Esophagus muscularis mucosa (tissue), 4 donors: Measurements from ENCODE around the gene RORC.

Experiments
- CTCF ChIP-seq, 3 experiments: fragments of 200-600 bp in 2 of 3; fragments of 450-650 bp in 1 of 3; sonication (generic) in 2 of 3; IDR thresholded peaks; one replicate each; pipeline ENCODE4 v1.5.1; 2017 to 2019; ENCODE audit warnings: antibody characterized with exemption in 3 of 3, mild to moderate bottlenecking in 2 of 3, moderate library complexity in 1 of 3
- EP300 ChIP-seq: sonication (generic); formaldehyde crosslinking; IDR thresholded peaks from one replicate; pipeline ENCODE4 v1.6.1; 2017; ENCODE audit warnings: antibody characterized with exemption
- POLR2A ChIP-seq: fragments of 450-650 bp; IDR thresholded peaks from one replicate; pipeline ENCODE4 v1.6.1; 2017; ENCODE audit warnings: antibody characterized with exemption, moderate library complexity, mild to moderate bottlenecking, low read depth
- POLR2AphosphoS5 ChIP-seq, 2 donors: sonication (generic); formaldehyde crosslinking; IDR thresholded peaks; one replicate each; pipeline ENCODE4 v1.6.1; 2017; ENCODE audit warnings: antibody characterized with exemption in 2 of 2

GRCh38 chr1:151829352-151830046 lies 2.1 kb downstream of the RORC start:
- TF ChIP-seq CTCF (IDR thresholded peaks at IDR 0.05): no peak
- no peak for TF ChIP-seq POLR2A
- TF ChIP-seq POLR2AphosphoS5 (IDR thresholded peaks at IDR 0.05): no peak
- TF ChIP-seq EP300: no peak
